Measurements from ENCODE around the gene PHACTR1.

PHACTR1 gene

GRCh38 chr6:13248053-13248452 is 531.5 kb downstream of the PHACTR1 start:
- TF ChIP-seq CTCF (IDR thresholded peaks at IDR 0.05; ENCODE audit: low read depth, low read length), result no peak
- TF ChIP-seq EZH2phosphoT487 (IDR thresholded peaks at IDR 0.05; ENCODE audit: low read depth), result no peak
- Histone ChIP-seq H3K79me2 (ENCODE audit: low read length) (no peaks in the 10 kb centered on the region), H4K20me1 (ENCODE audit: insufficient read depth, low read length) (no peaks in the 10 kb centered on the region), H2AFZ (ENCODE audit: low read depth, low read length) (no peak overlapping the region), H3K27ac (ENCODE audit: low read length) (no peak overlapping the region), H3K4me2 (ENCODE audit: low read length) (no peak overlapping the region), H3K27me3 (ENCODE audit: low read depth, low read length) (no peaks in the 10 kb centered on the region), H3K9ac (ENCODE audit: low read length) (no peak overlapping the region), H3K4me3 (ENCODE audit: low read length) (no peak overlapping the region), H3K4me1 (ENCODE audit: low read length) (no peaks in the 10 kb centered on the region), H3K36me3 (replicated peaks; ENCODE audit: low read depth, low read length) (no peaks in the 10 kb centered on the region), H3K9me3 (ENCODE audit: insufficient read depth, low read length) (no peaks in the 10 kb centered on the region)

GRCh38 chr6:13248584-13248985 is 532.0 kb downstream of the PHACTR1 start:
- TF ChIP-seq EZH2phosphoT487 (IDR thresholded peaks at IDR 0.05; ENCODE audit: low read depth) (no peak), CTCF (IDR thresholded peaks at IDR 0.05; ENCODE audit: low read depth, low read length) (no peak)
- Histone ChIP-seq H3K27me3 (ENCODE audit: low read depth, low read length) (no peaks in the 10 kb centered on the region), H3K9me3 (ENCODE audit: insufficient read depth, low read length) (no peaks in the 10 kb centered on the region), H3K4me1 (ENCODE audit: low read length) (no peaks in the 10 kb centered on the region), H3K27ac (ENCODE audit: low read length) (no peak overlapping the region), H3K79me2 (ENCODE audit: low read length) (no peaks in the 10 kb centered on the region), H3K4me3 (ENCODE audit: low read length) (no peak overlapping the region), H3K9ac (ENCODE audit: low read length) (no peak overlapping the region), H2AFZ (ENCODE audit: low read depth, low read length) (no peak overlapping the region), H3K4me2 (ENCODE audit: low read length) (no peak overlapping the region), H4K20me1 (ENCODE audit: insufficient read depth, low read length) (no peaks in the 10 kb centered on the region), H3K36me3 (replicated peaks; ENCODE audit: low read depth, low read length) (no peaks in the 10 kb centered on the region)

- Histone ChIP-seq H3K4me3 (ENCODE audit: low read length) (no peak overlapping the region), H3K27ac (ENCODE audit: low read length) (no peak overlapping the region), H3K79me2 (ENCODE audit: low read length) (no peaks in the 10 kb centered on the region), H3K36me3 (replicated peaks; ENCODE audit: low read depth, low read length) (no peaks in the 10 kb centered on the region), H3K27me3 (ENCODE audit: low read depth, low read length) (no peaks in the 10 kb centered on the region), H4K20me1 (ENCODE audit: insufficient read depth, low read length) (no peaks in the 10 kb centered on the region), H3K4me1 (ENCODE audit: low read length) (no peaks in the 10 kb centered on the region), H3K9ac (ENCODE audit: low read length) (no peak overlapping the region), H3K4me2 (ENCODE audit: low read length) (no peak overlapping the region), H2AFZ (ENCODE audit: low read depth, low read length) (no peak overlapping the region), H3K9me3 (ENCODE audit: insufficient read depth, low read length) (no peaks in the 10 kb centered on the region)
- no peak for TF ChIP-seq CTCF (IDR thresholded peaks at IDR 0.05; ENCODE audit: low read depth, low read length)
These were observed 532.4 kb downstream of the PHACTR1 start for GRCh38 chr6:13248994-13249393.

- Histone ChIP-seq H3K9ac (ENCODE audit: low read length) (no peak overlapping the region), H4K20me1 (ENCODE audit: insufficient read depth, low read length) (no peaks in the 10 kb centered on the region), H3K27me3 (ENCODE audit: low read depth, low read length) (no peaks in the 10 kb centered on the region), H3K79me2 (ENCODE audit: low read length) (no peaks in the 10 kb centered on the region), H3K4me3 (ENCODE audit: low read length) (no peak overlapping the region), H2AFZ (ENCODE audit: low read depth, low read length) (no peak overlapping the region), H3K4me2 (ENCODE audit: low read length) (no peak overlapping the region), H3K27ac (ENCODE audit: low read length) (no peak overlapping the region), H3K4me1 (ENCODE audit: low read length) (no peaks in the 10 kb centered on the region), H3K36me3 (replicated peaks; ENCODE audit: low read depth, low read length) (no peaks in the 10 kb centered on the region), H3K9me3 (ENCODE audit: insufficient read depth, low read length) (no peaks in the 10 kb centered on the region)
- TF ChIP-seq EZH2phosphoT487 (IDR thresholded peaks at IDR 0.05; ENCODE audit: low read depth) (no peak), CTCF (IDR thresholded peaks at IDR 0.05; ENCODE audit: low read depth, low read length) (no peak)
These were observed 533.2 kb downstream of the PHACTR1 start for GRCh38 chr6:13249817-13250216.

Data from OCI-LY3 (cell line).